OCI-LY7 (cell line): ENCODE data around the gene SH2D7. TPM values are rescaled to one million over a fixed set of nuclear protein-coding genes. Genes with fewer than 3 reads are reported as not detected.
A peak's percentile ranks its signal among the peaks of the same experiment; 100 is the strongest.

Experiments
- BruUV-seq: library from RNA; stranded (reverse); fragments of 400-500 nt; replicated peaks from 2 replicates; lab custom pipeline; 2021; lab: Mats Ljungman, UMichigan
- CTCF ChIA-PET: fragments of 300-600 bp; sonication (Branson Sonifier 250); formaldehyde crosslinking; loops from one replicate; lab custom pipeline; 2022; ENCODE audit warnings: antibody characterized with exemption; ENCODE audit not compliant: unreplicated experiment; lab: Charles Lee
- POLR2A ChIA-PET: fragments of 300-600 bp; sonication (Branson Sonifier 250); formaldehyde crosslinking; loops from one replicate; lab custom pipeline; 2022; ENCODE audit warnings: antibody characterized with exemption; lab: Charles Lee
- DNase-seq: peaks from one replicate; pipeline ENCODE4 v3.0.0-alpha.2; 2015; ENCODE audit warnings: low spot score
- H2AFZ ChIP-seq: fragments of 200-600 bp; sonication (generic), shearing (Covaris generic); 2 replicates; pipeline ENCODE4 v1.6.1; 2014; ENCODE audit warnings: mild to moderate bottlenecking, antibody characterized with exemption, low read length, moderate library complexity
- H3K27ac ChIP-seq: fragments of 200-600 bp; sonication (generic); 2 replicates; pipeline ENCODE4 v1.5.1; 2014; ENCODE audit warnings: mixed run types, low read depth, mild to moderate bottlenecking, moderate library complexity, low read length, inconsistent platforms; ENCODE audit not compliant: poor library complexity, severe bottlenecking
- H3K36me3 ChIP-seq: fragments of 200-600 bp; sonication (generic); 2 replicates; pipeline ENCODE4 v1.6.1; 2014; ENCODE audit warnings: mild to moderate bottlenecking, antibody characterized with exemption, low read length, moderate library complexity, mixed read lengths; ENCODE audit not compliant: insufficient read depth
- H3K4me1 ChIP-seq: fragments of 200-600 bp; sonication (generic); 2 replicates; pipeline ENCODE4 v1.5.1; 2014; ENCODE audit warnings: mild to moderate bottlenecking, low read length; ENCODE audit not compliant: insufficient read depth, poor library complexity, severe bottlenecking
- H3K4me2 ChIP-seq: fragments of 200-600 bp; sonication (generic); 2 replicates; pipeline ENCODE4 v1.6.1; 2014; ENCODE audit warnings: mild to moderate bottlenecking, low read length
- H3K4me3 ChIP-seq: fragments of 200-600 bp; sonication (generic); 2 replicates; pipeline ENCODE4 v1.5.1; 2014; ENCODE audit warnings: mild to moderate bottlenecking, low read depth, low read length; ENCODE audit not compliant: poor library complexity, severe bottlenecking
- H3K79me2 ChIP-seq: fragments of 200-600 bp; sonication (generic); 2 replicates; pipeline ENCODE4 v1.6.1; 2016; ENCODE audit warnings: low read depth, mild to moderate bottlenecking, low read length, moderate library complexity, mixed read lengths; ENCODE audit not compliant: insufficient read depth
- H3K9me2 ChIP-seq: fragments of 200-600 bp; sonication (generic); 2 replicates; pipeline ENCODE4 v1.6.1; 2016; ENCODE audit warnings: mild to moderate bottlenecking, low read length, mixed read lengths; ENCODE audit not compliant: insufficient read depth
- H3K9me3 ChIP-seq: fragments of 200-600 bp; sonication (generic); 2 replicates; pipeline ENCODE4 v1.6.1; 2014; ENCODE audit warnings: mild to moderate bottlenecking, mixed run types, low read length, mixed read lengths
- H4K20me1 ChIP-seq: fragments of 200-600 bp; sonication (generic); 2 replicates; pipeline ENCODE4 v1.6.1; 2014; ENCODE audit warnings: mild to moderate bottlenecking, antibody characterized with exemption, low read length, moderate library complexity, mixed read lengths; ENCODE audit not compliant: insufficient read depth
- CTCF ChIP-seq: fragments of 200-600 bp; sonication (generic); conservative IDR thresholded peaks from 2 replicates; pipeline ENCODE4 v1.5.1; 2014; ENCODE audit warnings: mild to moderate bottlenecking, antibody characterized with exemption, low read length, moderate library complexity, mixed read lengths
- EZH2phosphoT487 ChIP-seq: fragments of 200-600 bp; sonication (generic); IDR thresholded peaks from 2 replicates; pipeline ENCODE4 v1.6.1; 2018; ENCODE audit warnings: low read depth, borderline replicate concordance, mild to moderate bottlenecking, mixed run types, antibody characterized with exemption, low read length, moderate library complexity, mixed read lengths
- intact Hi-C: fragments of 100-400 bp; cut with micrococcal nuclease; formaldehyde crosslinking; loops from one replicate; pipeline ENCODE4 v1.10.0; 2022; ENCODE audit not compliant: unreplicated experiment
- total RNA-seq, 2 experiments: library from RNA; depleted of rRNA in 1 of 2; stranded (reverse); fragments of >200 nt in 1 of 2; shearing (Covaris generic) in 1 of 2; gene quantifications; 2 replicates each; pipeline ENCODE4 v1.2.3, GENCODE V29; 2014 to 2022

SH2D7 gene
- total RNA-seq, 2 experiments from 2014 or later, result not detected

- Histone ChIP-seq H2AFZ (peak within 1 kb of the TSS; percentile 99), H4K20me1 (0 out of 2 replicates have a peak, but pooled peaks cover 7% of the 10 kb centered on the region), H3K9me3 (no peaks in the 10 kb centered on the region), H3K36me3 (peaks cover 4% of the 10 kb centered on the region; the same call in 1 of the 2 replicates), H3K27ac (peak within 1 kb of the TSS; percentile 47), H3K79me2 (peaks cover 46% of the 10 kb centered on the region), H3K4me1 (peaks cover 24% of the 10 kb centered on the region), H3K4me2 (peak within 1 kb of the TSS; percentile 96), H3K4me3 (peak within 1 kb of the TSS; percentile 89), H3K9me2 (no peaks in the 10 kb centered on the region)
- peak; percentile 77 for DNase-seq
- no TSS peak for BruUV-seq
- intact Hi-C loops, result no loop called here
- ChIA-PET CTCF (interaction anchor here (1.1 kb wide), 1 partner anchor 21 kb away, joined by 3 read pairs; no protein-coding TSS in a partner anchor), POLR2A (interaction anchor here (1.4 to 2.1 kb wide), 2 partner anchors 18 to 19 kb away, joined by 3 to 5 read pairs; no protein-coding TSS in a partner anchor)
- TF ChIP-seq EZH2phosphoT487 (no peak), CTCF (no peak)
Observed at GRCh38 chr15:78077053-78077870, 15.1 kb upstream of the SH2D7 start, which contains the start of gene TBC1D2B. Gene TBC1D2B (minus strand): TSS chr15:78077711. CDS start chr15:78077652, 59 bp downstream.

- TF ChIP-seq EZH2phosphoT487 (no peak), CTCF (no peak)
- peaks cover 23% of the 10 kb centered on the region for H3K4me1 ChIP-seq
- no peak overlapping the region for H3K27ac ChIP-seq
- peak overlapping the region; percentile 85 for H3K4me2 ChIP-seq
- no peak for DNase-seq
- ChIA-PET POLR2A (interaction anchor here (0.6 to 2.1 kb wide), 2 partner anchors 18 to 89 kb away, joined by 3 to 5 read pairs; no protein-coding TSS in a partner anchor), CTCF (interaction anchor here (1.1 kb wide), 1 partner anchor 21 kb away, joined by 3 read pairs; no protein-coding TSS in a partner anchor)
- peaks cover 4% of the 10 kb centered on the region; the same call in 1 of the 2 replicates for H3K36me3 ChIP-seq
- peak overlapping the region; percentile 89 for H3K4me3 ChIP-seq
- peaks cover 41% of the 10 kb centered on the region for H3K79me2 ChIP-seq
- intact Hi-C loops, result no loop called here
- 0 out of 2 replicates have a peak, but pooled peaks cover 7% of the 10 kb centered on the region for H4K20me1 ChIP-seq
- peak overlapping the region; percentile 99 for H2AFZ ChIP-seq
- no peaks in the 10 kb centered on the region for H3K9me3 ChIP-seq
- no TSS peak for BruUV-seq
- no peaks in the 10 kb centered on the region for H3K9me2 ChIP-seq
Observed at GRCh38 chr15:78077871-78078210, 14.5 kb upstream of the SH2D7 start.
